Subcutaneous adipose tissue (tissue), 4 donors: Measurements from ENCODE around the gene MEIOB. TPM values are rescaled to one million over a fixed set of nuclear protein-coding genes. Genes with fewer than 3 reads are reported as not detected.

Experiments used
- total RNA-seq, 4 donors: library from RNA; depleted of rRNA; stranded (reverse); fragments of >200 nt; gene quantifications; one replicate each; pipeline ENCODE4 v1.1.0, GENCODE V29; 2016
- TF ChIP-seq, protein P1 (sequence below): fragments of 450-650 bp; IDR thresholded peaks from one replicate; pipeline ENCODE4 v1.5.1; 2016; ENCODE audit warnings: low read depth, mild to moderate bottlenecking, control low read depth, antibody characterized with exemption, moderate library complexity

The MEIOB gene
- total RNA-seq, 4 donors from 2014 or later, result not detected

DNA sequence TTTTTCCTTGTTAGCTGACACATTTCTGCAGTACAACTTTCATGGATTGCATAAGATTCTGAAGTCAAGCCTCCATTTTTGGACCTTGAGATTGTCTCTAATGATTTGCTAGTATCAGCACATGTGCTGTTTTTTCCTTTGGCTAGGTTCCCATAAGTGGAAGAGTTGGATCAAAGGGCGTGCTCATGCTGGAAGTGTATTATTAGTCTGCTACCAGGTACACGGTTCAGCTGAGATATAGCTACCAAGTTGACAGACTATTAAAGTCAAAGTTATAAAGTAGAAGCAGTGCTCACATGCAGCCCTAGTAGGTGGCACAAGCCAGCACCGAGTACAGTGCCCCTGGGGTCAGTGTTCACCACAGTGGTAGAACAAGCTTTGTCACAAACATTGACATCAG is 41.8 kb downstream of the MEIOB start:
- TF ChIP-seq, protein P1, sequence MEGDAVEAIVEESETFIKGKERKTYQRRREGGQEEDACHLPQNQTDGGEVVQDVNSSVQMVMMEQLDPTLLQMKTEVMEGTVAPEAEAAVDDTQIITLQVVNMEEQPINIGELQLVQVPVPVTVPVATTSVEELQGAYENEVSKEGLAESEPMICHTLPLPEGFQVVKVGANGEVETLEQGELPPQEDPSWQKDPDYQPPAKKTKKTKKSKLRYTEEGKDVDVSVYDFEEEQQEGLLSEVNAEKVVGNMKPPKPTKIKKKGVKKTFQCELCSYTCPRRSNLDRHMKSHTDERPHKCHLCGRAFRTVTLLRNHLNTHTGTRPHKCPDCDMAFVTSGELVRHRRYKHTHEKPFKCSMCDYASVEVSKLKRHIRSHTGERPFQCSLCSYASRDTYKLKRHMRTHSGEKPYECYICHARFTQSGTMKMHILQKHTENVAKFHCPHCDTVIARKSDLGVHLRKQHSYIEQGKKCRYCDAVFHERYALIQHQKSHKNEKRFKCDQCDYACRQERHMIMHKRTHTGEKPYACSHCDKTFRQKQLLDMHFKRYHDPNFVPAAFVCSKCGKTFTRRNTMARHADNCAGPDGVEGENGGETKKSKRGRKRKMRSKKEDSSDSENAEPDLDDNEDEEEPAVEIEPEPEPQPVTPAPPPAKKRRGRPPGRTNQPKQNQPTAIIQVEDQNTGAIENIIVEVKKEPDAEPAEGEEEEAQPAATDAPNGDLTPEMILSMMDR, result no peak

DNA sequence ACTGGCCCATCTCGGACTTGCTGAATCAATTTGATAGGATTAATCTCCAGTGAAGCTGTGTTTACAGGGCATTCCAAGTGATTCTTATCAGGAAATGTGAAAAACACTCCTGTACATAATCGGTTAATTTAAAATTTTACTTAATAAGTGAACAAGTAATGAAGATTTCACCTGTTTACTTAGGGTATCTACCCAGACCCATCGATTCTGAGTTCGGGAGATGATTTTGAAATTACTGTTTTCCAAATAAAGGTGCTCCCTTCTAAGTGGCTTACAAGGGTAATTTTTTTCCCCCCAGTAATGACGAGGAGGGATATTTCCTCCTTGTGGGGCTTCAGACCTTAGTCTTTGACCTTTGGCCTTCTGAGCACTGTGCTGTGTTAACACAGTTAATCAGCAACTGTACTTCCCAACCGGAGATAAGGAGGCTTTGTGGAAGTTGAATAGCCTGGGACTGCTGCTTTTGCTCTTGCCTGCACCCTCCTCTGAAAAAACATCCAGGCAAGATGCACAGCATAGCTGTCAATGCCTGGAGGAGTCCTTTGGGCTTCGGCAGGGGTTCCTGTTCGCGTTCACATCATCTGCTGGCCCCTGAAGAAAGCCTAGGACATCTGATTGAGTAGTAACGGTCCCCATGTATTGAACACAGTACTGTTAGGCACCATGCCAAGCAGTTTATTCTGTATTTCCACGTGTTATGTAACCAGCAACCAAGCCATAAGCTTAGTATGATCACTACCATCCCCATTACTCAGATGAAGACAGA is 43.1 kb downstream of the MEIOB start:
- TF ChIP-seq, protein P1, result no peak

DNA sequence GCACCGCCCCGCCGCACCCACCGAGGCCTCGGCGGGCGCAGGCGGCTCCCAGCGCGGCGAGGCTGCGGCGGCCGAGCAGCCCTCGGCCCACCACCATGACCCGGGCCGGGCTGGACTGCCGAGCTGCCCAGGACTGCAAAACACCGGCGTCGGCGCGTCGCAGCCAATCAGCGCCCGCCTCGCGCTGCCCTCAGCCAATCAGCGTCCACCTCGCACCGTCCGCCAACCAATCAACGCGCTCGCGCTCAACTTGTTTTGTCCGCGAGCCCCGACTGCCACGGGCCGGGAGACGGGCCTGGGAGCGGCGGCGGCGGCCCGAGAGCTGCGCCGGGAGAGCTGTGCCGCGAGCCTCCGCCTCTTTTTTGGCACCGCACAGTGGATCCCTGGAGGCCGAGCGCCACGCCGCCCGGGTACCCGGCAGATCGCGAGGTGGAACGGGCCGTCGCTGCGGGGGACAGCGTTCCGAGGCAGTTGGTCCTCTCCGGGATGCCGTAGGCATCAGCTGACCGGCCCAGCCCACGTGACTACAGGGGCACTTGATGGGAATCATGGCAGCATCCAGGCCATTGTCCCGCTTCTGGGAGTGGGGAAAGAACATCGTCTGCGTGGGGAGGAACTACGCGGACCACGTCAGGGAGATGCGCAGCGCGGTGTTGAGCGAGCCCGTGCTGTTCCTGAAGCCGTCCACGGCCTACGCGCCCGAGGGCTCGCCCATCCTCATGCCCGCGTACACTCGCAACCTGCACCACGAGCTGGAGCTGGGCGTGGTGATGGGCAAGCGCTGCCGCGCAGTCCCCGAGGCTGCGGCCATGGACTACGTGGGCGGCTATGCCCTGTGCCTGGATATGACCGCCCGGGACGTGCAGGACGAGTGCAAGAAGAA is 45.0 kb downstream of the MEIOB start, which contains the start of the genes FAHD1 and HAGH:
Gene FAHD1, plus strand, starts transcription at position 516 of the 883 bp plus-strand sequence. Its CDS starts 33 bp downstream, at position 549.
Gene HAGH, minus strand, starts transcription at position 135 of the 883 bp plus-strand sequence. Its CDS starts 38 bp downstream, at position 97.
- TF ChIP-seq, protein P1, result no peak

DNA sequence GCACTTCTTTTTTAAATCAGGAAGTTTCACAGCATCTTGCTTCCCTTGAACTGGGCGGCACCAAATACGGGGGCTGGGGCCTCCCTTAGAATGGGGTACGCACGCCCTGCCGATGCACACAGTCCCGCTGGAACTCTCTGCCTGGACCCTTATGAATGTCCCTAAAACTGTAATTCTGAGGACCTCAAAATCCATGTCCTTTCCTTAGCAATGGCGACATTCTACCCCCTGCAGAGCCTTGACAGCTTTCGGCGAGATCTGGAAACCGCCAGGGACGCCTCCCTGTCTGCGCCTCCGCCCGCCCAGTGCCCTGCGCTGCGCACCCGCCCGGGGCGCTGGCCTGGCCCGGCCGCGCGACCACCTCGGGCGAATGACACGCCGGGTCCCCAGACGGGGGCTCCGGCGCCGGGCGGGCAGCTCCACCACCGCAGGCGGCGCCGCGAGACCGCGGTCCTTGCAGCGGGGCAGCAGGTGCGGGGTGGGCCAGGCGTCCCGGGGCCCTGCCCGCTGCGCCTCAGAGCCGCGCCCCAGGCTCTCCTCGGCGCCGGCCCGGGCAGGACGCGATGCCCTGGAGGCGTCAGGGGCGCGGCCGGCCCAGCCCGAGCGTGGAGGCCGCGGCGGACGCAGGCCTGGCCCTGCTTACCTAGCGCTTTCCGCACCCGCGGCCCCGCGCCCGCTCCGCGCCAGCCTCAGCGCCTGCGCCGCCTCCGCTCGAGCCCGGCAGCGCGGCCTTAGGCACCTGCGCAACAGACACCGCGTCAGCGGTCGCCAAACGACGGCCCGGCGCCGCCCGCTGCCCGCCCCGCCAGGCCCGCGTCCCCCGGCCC is 45.9 kb downstream of the MEIOB start:
- TF ChIP-seq, protein P1, result no peak

DNA sequence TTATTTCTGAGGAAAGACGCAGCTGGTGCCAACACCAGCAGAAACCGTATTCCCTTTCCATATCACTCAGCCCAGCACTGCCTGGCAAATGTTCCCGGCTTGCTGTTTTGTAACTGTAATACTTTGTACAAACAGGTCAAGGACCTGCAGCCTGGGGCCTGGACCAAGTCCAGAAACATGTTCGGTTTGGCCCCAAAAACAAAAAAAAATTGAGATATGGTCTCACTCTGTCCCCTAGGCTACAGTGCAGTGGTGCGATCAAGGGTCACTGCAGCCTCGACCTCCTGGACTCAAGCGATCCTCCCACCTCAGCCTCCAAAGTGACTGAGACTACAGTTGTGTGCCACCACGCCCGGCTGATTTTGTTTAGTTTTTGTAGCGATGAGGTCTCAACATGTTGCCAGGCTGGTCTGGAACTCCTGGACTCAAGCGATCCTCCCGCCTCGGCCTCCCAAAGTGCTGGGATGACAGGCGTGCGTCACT is 46.5 kb downstream of the MEIOB start:
- TF ChIP-seq, protein P1, result no peak

DNA sequence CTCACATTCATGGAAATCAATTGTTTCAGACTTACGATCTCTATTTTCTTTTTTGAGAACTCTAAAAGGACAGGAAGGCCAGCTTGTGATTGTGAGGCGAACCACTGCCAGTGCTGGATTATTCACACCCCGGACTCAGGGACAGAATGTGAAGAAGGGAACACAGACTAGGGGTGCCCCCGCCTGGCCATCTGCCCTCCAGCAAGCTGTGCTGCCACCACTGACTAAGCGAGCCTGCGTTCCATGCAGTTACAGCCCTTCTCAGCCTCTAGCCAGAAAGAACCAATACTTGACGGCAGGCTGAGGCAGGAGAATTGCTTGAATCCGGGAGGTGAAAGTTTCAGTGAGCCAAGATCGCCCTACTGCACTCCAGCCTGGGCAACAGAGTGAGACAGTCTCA is 48.1 kb downstream of the MEIOB start:
- TF ChIP-seq, protein P1, result no peak
